K562 (cell line): Measurements from ENCODE around the gene KAT7. TPM values are rescaled to one million over a fixed set of nuclear protein-coding genes. Genes with fewer than 3 reads are reported as not detected.

Experiments
- BRD9 ChIP-seq: fragments of 450-650 bp; IDR thresholded peaks from 2 replicates; pipeline ENCODE4 v1.6.1; 2018; ENCODE audit warnings: low read depth; ENCODE audit not compliant: partially characterized antibody
- EGR1 ChIP-seq: fragments of 450-650 bp; conservative IDR thresholded peaks from 2 replicates; pipeline ENCODE4 v1.6.1; 2017; ENCODE audit warnings: mild to moderate bottlenecking
- ERF ChIP-seq: fragments of 450-650 bp; formaldehyde crosslinking; IDR thresholded peaks from 2 replicates; pipeline ENCODE4 v1.4.0; 2020; ENCODE audit warnings: mild to moderate bottlenecking, mixed read lengths
- HOXB6 ChIP-seq: fragments of 250-450 bp; sonication (Bioruptor Pico); IDR thresholded peaks from 2 replicates; pipeline ENCODE4 v1.5.1; 2022; ENCODE audit warnings: mild to moderate bottlenecking, borderline replicate concordance
- LEF1 ChIP-seq: fragments of 450-650 bp; IDR thresholded peaks from 2 replicates; pipeline ENCODE4 v1.6.1; 2016; ENCODE audit warnings: mild to moderate bottlenecking
- NFATC3 ChIP-seq: fragments of 450-650 bp; IDR thresholded peaks from 2 replicates; pipeline ENCODE4 v1.6.1; 2017; ENCODE audit warnings: mild to moderate bottlenecking
- NFE2 ChIP-seq: IDR thresholded peaks from 2 replicates; pipeline ENCODE4 v1.6.1; 2014; ENCODE audit warnings: antibody characterized with exemption, low read depth
- NR2C2 ChIP-seq, 2 experiments: fragments of 200-800 bp in 1 of 2; sonication (Bioruptor generic) in 1 of 2; sonication (generic) in 1 of 2; formaldehyde crosslinking in 1 of 2; IDR thresholded peaks; 2 replicates each; pipeline versions ENCODE4 v1.6.1 to v1.8.0; 2016 to 2022; ENCODE audit warnings: mild to moderate bottlenecking in 1 of 2, missing compliant biosample characterization in 1 of 2, missing genetic modification characterization in 1 of 2, missing genetic modification reagents in 1 of 2
- PHTF2 ChIP-seq: fragments of 250-450 bp; sonication (Bioruptor Pico); IDR thresholded peaks from 2 replicates; pipeline ENCODE4 v1.5.0; 2021; ENCODE audit warnings: mild to moderate bottlenecking
- SIX5 ChIP-seq, 2 experiments: IDR thresholded peaks; 2 replicates each; pipeline ENCODE4 v1.6.1; 2011; ENCODE audit warnings: low read length in 2 of 2, borderline replicate concordance in 1 of 2, low read depth in 1 of 2, mild to moderate bottlenecking in 1 of 2, moderate library complexity in 1 of 2; ENCODE audit not compliant: insufficient read depth in 1 of 2
- SRSF7 ChIP-seq: fragments of 200-400 bp; formaldehyde crosslinking; optimal IDR thresholded peaks from 2 replicates; pipeline ENCODE3; 2017; ENCODE audit warnings: mild to moderate bottlenecking, low read depth, low read length
- TEAD2 ChIP-seq: fragments of 450-650 bp; IDR thresholded peaks from 2 replicates; pipeline ENCODE4 v1.6.1; 2016; ENCODE audit warnings: missing genetic modification characterization, control low read depth, missing compliant biosample characterization
- TSHZ1 ChIP-seq: fragments of 250-450 bp; sonication (Bioruptor Pico); IDR thresholded peaks from 2 replicates; pipeline ENCODE4 v1.4.0; 2020; ENCODE audit warnings: mild to moderate bottlenecking, moderate library complexity
- VEZF1 ChIP-seq: fragments of 200-800 bp; sonication (Bioruptor generic); IDR thresholded peaks from 2 replicates; pipeline ENCODE4 v1.6.1; 2017; ENCODE audit warnings: missing genetic modification characterization, missing compliant biosample characterization
- YY1 ChIP-seq, 3 experiments: IDR thresholded peaks; 2 replicates each; pipeline ENCODE4 v1.6.1; 2011; ENCODE audit warnings: low read length in 2 of 3, mild to moderate bottlenecking in 2 of 3, moderate library complexity in 2 of 3, borderline replicate concordance in 1 of 3, control low read depth in 1 of 3, low read depth in 1 of 3; ENCODE audit not compliant: insufficient read depth in 3 of 3, insufficient replicate concordance in 2 of 3, control insufficient read depth in 1 of 3, insufficient read length in 1 of 3; ENCODE audit errors: extremely low read depth in 1 of 3
- ZKSCAN8 ChIP-seq: fragments of 200-800 bp; sonication (Bioruptor generic); IDR thresholded peaks from 2 replicates; pipeline ENCODE4 v1.6.1; 2016; ENCODE audit warnings: missing genetic modification characterization, missing compliant biosample characterization
- ZNF224 ChIP-seq: sonication (generic); formaldehyde crosslinking; IDR thresholded peaks from 2 replicates; pipeline ENCODE4 v1.8.0; 2022; ENCODE audit warnings: mild to moderate bottlenecking, missing genetic modification reagents
- polyA plus RNA-seq, 8 experiments: library from polyadenylated mRNA; depleted of rRNA in 4 of 8; stranded (reverse) in 5 of 8; unstranded in 3 of 8; fragments of >200 nt; fragmentation: Nextera tagmentation in 2 of 8; fragmentation: Illumina TruSeq in 1 of 8; extraction: Ambion mirVana in 2 of 8; extraction: Trizol in 1 of 8; gene quantifications; 2 replicates each; pipeline versions ENCODE4 v1.2.1 to v1.2.3, GENCODE V29; 2011 to 2014; ENCODE audit warnings: inconsistent platforms in 1 of 8, missing spikeins in 1 of 8
- total RNA-seq, 7 experiments: library from RNA; depleted of rRNA in 6 of 7; stranded (reverse); fragments of >200 nt in 6 of 7; fragmentation: Illumina TruSeq in 2 of 7; extraction: Trizol in 2 of 7; gene quantifications; 2 replicates each; pipeline versions ENCODE4 v1.2.1 to v1.2.3, GENCODE V29; 2011 to 2021; ENCODE audit warnings: low replicate concordance in 1 of 7
- TF ChIP-seq, protein P1 (sequence below): sonication (generic); formaldehyde crosslinking; IDR thresholded peaks from 2 replicates; pipeline ENCODE4 v1.8.1; 2023; ENCODE audit warnings: mild to moderate bottlenecking, missing genetic modification reagents

KAT7 gene
- total and polyA plus RNA-seq, 9 of the 15 experiments (the other 6 are each of a cell fraction or from before 2014, with no cell fraction given): 10.8 to 57.3 (median 34.8) TPM

- TF ChIP-seq, protein P1, sequence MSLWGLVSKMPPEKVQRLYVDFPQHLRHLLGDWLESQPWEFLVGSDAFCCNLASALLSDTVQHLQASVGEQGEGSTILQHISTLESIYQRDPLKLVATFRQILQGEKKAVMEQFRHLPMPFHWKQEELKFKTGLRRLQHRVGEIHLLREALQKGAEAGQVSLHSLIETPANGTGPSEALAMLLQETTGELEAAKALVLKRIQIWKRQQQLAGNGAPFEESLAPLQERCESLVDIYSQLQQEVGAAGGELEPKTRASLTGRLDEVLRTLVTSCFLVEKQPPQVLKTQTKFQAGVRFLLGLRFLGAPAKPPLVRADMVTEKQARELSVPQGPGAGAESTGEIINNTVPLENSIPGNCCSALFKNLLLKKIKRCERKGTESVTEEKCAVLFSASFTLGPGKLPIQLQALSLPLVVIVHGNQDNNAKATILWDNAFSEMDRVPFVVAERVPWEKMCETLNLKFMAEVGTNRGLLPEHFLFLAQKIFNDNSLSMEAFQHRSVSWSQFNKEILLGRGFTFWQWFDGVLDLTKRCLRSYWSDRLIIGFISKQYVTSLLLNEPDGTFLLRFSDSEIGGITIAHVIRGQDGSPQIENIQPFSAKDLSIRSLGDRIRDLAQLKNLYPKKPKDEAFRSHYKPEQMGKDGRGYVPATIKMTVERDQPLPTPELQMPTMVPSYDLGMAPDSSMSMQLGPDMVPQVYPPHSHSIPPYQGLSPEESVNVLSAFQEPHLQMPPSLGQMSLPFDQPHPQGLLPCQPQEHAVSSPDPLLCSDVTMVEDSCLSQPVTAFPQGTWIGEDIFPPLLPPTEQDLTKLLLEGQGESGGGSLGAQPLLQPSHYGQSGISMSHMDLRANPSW: peak; percentile 79; the same call in 1 of the 2 replicates
- TF ChIP-seq ZKSCAN8 (CRISPR knock-in tag) (peak; percentile 96), TSHZ1 (no peak), TEAD2 (no peak), SIX5 (IDR thresholded peaks at IDR 0.05; ENCODE audit: borderline replicate concordance in 1 of 2, insufficient read depth in 1 of 2, low read depth in 1 of 2, low read length in 2 of 2) (no peak), YY1 (IDR thresholded peaks at IDR 0.05; ENCODE audit: borderline replicate concordance in 1 of 3, control insufficient read depth in 1 of 3, extremely low read depth in 1 of 3, insufficient read depth in 3 of 3, insufficient read length in 1 of 3, insufficient replicate concordance in 2 of 3, low read depth in 1 of 3, low read length in 2 of 3) (peak in 2 of 3 experiments; percentile 52 to 74), HOXB6 (CRISPR knock-in tag) (no peak; the same call in 1 of the 2 replicates), PHTF2 (CRISPR knock-in tag) (peak; percentile 92), NFATC3 (peak; percentile 99), VEZF1 (CRISPR knock-in tag) (peak; percentile 90), NFE2 (peak; percentile 91), ZNF224 (CRISPR knock-in tag) (no peak), SRSF7 (no peak), EGR1 (peak; percentile 63), LEF1 (peak; percentile 99), ERF (CRISPR knock-in tag) (peak; percentile 97), NR2C2 (CRISPR knock-in tag; IDR thresholded peaks at IDR 0.05) (peak; percentile 39; the same call in 1 of the 2 replicates), NR2C2 (tag; IDR thresholded peaks at IDR 0.05) (peak; percentile 63), BRD9 (no peak)
Observed at GRCh38 chr17:49739641-49740271, 48.7 kb upstream of the KAT7 start (continued).
